ENCODE data around the gene MTUS2.

Gene MTUS2

DNA sequence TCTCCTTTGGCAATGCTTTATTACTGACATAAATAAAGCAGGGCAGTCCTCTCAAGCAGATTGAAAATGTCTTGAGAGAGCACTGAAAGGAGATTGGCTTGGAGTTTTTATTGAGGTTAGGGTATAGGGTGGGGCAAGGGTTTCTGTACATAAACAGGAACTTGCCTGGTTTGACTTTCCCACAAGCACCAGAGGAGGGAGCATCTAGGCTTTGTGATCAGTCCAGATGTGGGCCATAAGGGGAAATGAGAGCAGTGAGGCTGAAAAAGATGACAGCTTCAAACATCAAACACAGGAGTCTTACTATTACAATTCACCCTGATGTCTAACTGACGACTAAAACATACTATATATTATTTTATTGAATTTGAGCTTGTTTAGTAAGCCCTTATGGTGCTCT, 260.9 kb downstream of the MTUS2 start:
- no peak overlapping the region for H3K9ac ChIP-seq (ENCODE audit: insufficient read length, low read depth)
- H3K4me3 ChIP-seq (ENCODE audit: insufficient read length, low read depth) = no peak overlapping the region
- DNase-seq (ENCODE audit: low read depth, low spot score) = no peak
- H3K4me1 ChIP-seq (ENCODE audit: insufficient read depth, insufficient read length) = no peaks in the 10 kb centered on the region
- H3K27me3 ChIP-seq (ENCODE audit: insufficient read depth, insufficient read length) = no peaks in the 10 kb centered on the region
- no peaks in the 10 kb centered on the region for H3K36me3 ChIP-seq (ENCODE audit: insufficient read depth, insufficient read length, low read length)
- TF ChIP-seq YY1 (IDR thresholded peaks at IDR 0.05; ENCODE audit: insufficient read depth, insufficient read length) = no peak
- TF ChIP-seq ZNF274 (IDR thresholded peaks at IDR 0.05; ENCODE audit: low read depth, low read length) = no peak
- no peak for TF ChIP-seq SUZ12 (IDR thresholded peaks at IDR 0.05; ENCODE audit: extremely low read depth, insufficient read depth, insufficient read length)
- no peaks in the 10 kb centered on the region for H3K9me3 ChIP-seq (ENCODE audit: insufficient read depth, low read length)

- H3K4me1 ChIP-seq (ENCODE audit: insufficient read depth, insufficient read length) = no peaks in the 10 kb centered on the region
- no peaks in the 10 kb centered on the region for H3K27me3 ChIP-seq (ENCODE audit: insufficient read depth, insufficient read length)
- H3K36me3 ChIP-seq (ENCODE audit: insufficient read depth, insufficient read length, low read length) = no peaks in the 10 kb centered on the region
- no peak for DNase-seq (ENCODE audit: low read depth, low spot score)
- TF ChIP-seq ZNF274 (IDR thresholded peaks at IDR 0.05; ENCODE audit: low read depth, low read length) = no peak
- no peak for TF ChIP-seq YY1 (IDR thresholded peaks at IDR 0.05; ENCODE audit: insufficient read depth, insufficient read length)
- TF ChIP-seq SUZ12 (IDR thresholded peaks at IDR 0.05; ENCODE audit: extremely low read depth, insufficient read depth, insufficient read length) = no peak
- no peak overlapping the region for H3K9ac ChIP-seq (ENCODE audit: insufficient read length, low read depth)
- no peaks in the 10 kb centered on the region for H3K9me3 ChIP-seq (ENCODE audit: insufficient read depth, low read length)
- no peak overlapping the region for H3K4me3 ChIP-seq (ENCODE audit: insufficient read length, low read depth)
Observed at GRCh38 chr13:29081697-29082440, 261.7 kb downstream of the MTUS2 start.

DNA sequence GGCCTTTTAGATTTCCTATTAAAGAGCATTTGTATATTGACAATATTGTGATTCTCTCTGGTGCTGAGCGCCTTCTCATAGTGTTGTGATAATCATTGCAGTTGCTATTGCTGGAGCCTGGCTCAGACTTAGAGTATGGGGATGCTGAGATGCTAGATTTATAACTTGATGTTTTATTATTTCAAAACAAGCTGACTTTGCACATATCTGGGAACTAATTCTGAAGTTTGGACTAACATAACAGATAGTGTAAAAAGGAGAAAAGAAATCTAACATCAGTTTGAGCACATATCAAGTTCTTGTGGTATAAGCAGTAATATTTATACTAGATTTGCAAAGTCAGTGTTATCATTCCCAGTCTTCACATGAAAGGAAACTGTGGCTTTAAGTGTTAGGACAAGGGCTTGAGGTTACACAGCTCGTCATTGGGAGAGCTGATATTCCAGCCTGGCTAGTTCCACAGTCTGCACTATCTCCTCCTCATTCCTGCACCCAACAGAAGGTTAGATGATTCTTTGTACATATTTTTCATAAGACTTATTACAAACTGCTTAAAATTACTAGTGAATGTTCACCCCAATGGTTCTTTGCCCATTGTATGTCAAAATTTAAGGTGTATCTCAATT, 279.8 kb downstream of the MTUS2 start:
- Histone ChIP-seq H3K9ac (ENCODE audit: insufficient read length, low read depth) (no peak overlapping the region), H3K9me3 (ENCODE audit: insufficient read depth, low read length) (no peaks in the 10 kb centered on the region), H3K4me1 (ENCODE audit: insufficient read depth, insufficient read length) (no peaks in the 10 kb centered on the region), H3K36me3 (ENCODE audit: insufficient read depth, insufficient read length, low read length) (no peaks in the 10 kb centered on the region), H3K4me3 (ENCODE audit: insufficient read length, low read depth) (no peak overlapping the region), H3K27me3 (ENCODE audit: insufficient read depth, insufficient read length) (no peaks in the 10 kb centered on the region)
- no peak for DNase-seq (ENCODE audit: low read depth, low spot score)
- TF ChIP-seq SUZ12 (IDR thresholded peaks at IDR 0.05; ENCODE audit: extremely low read depth, insufficient read depth, insufficient read length) (no peak), ZNF274 (IDR thresholded peaks at IDR 0.05; ENCODE audit: low read depth, low read length) (no peak), YY1 (IDR thresholded peaks at IDR 0.05; ENCODE audit: insufficient read depth, insufficient read length) (no peak)

GRCh38 chr13:29100758-29101157, 280.6 kb downstream of the MTUS2 start:
- no peak for DNase-seq (ENCODE audit: low read depth, low spot score)
- H3K9ac ChIP-seq (ENCODE audit: insufficient read length, low read depth) = no peak overlapping the region
- H3K36me3 ChIP-seq (ENCODE audit: insufficient read depth, insufficient read length, low read length) = no peaks in the 10 kb centered on the region
- no peaks in the 10 kb centered on the region for H3K9me3 ChIP-seq (ENCODE audit: insufficient read depth, low read length)
- no peaks in the 10 kb centered on the region for H3K27me3 ChIP-seq (ENCODE audit: insufficient read depth, insufficient read length)
- H3K4me3 ChIP-seq (ENCODE audit: insufficient read length, low read depth) = no peak overlapping the region
- TF ChIP-seq ZNF274 (IDR thresholded peaks at IDR 0.05; ENCODE audit: low read depth, low read length) = no peak
- TF ChIP-seq SUZ12 (IDR thresholded peaks at IDR 0.05; ENCODE audit: extremely low read depth, insufficient read depth, insufficient read length) = no peak
- no peak for TF ChIP-seq YY1 (IDR thresholded peaks at IDR 0.05; ENCODE audit: insufficient read depth, insufficient read length)
- no peaks in the 10 kb centered on the region for H3K4me1 ChIP-seq (ENCODE audit: insufficient read depth, insufficient read length)

DNA sequence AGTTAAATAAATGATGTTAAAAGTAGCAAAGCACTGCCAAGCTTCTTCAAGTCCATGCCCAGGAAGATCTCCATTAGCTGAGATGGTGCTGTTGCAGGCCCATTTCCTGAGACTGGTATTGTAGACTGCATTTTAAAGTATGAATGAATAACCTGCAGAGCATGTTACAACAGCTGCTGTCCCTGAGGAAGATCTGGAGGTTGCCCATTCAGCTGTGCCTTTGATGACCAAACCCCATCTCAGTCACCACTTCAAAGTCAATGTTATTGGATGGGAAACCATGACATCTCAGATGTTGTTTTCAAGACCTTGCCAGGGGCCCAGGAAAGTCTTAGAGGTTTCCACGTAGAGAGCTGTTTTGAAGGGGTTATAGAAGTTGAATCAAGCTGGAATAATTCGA, 281.3 kb downstream of the MTUS2 start:
- no peaks in the 10 kb centered on the region for H3K27me3 ChIP-seq (ENCODE audit: insufficient read depth, insufficient read length)
- no peak overlapping the region for H3K4me3 ChIP-seq (ENCODE audit: insufficient read length, low read depth)
- DNase-seq (ENCODE audit: low read depth, low spot score) = no peak
- no peak overlapping the region for H3K9ac ChIP-seq (ENCODE audit: insufficient read length, low read depth)
- H3K9me3 ChIP-seq (ENCODE audit: insufficient read depth, low read length) = no peaks in the 10 kb centered on the region
- no peaks in the 10 kb centered on the region for H3K36me3 ChIP-seq (ENCODE audit: insufficient read depth, insufficient read length, low read length)
- H3K4me1 ChIP-seq (ENCODE audit: insufficient read depth, insufficient read length) = no peaks in the 10 kb centered on the region
- TF ChIP-seq SUZ12 (IDR thresholded peaks at IDR 0.05; ENCODE audit: extremely low read depth, insufficient read depth, insufficient read length) (no peak), YY1 (IDR thresholded peaks at IDR 0.05; ENCODE audit: insufficient read depth, insufficient read length) (no peak), ZNF274 (IDR thresholded peaks at IDR 0.05; ENCODE audit: low read depth, low read length) (no peak)

- no peak for DNase-seq (ENCODE audit: low read depth, low spot score)
- no peak overlapping the region for H3K9ac ChIP-seq (ENCODE audit: insufficient read length, low read depth)
- no peaks in the 10 kb centered on the region for H3K36me3 ChIP-seq (ENCODE audit: insufficient read depth, insufficient read length, low read length)
- H3K4me1 ChIP-seq (ENCODE audit: insufficient read depth, insufficient read length) = no peaks in the 10 kb centered on the region
- H3K4me3 ChIP-seq (ENCODE audit: insufficient read length, low read depth) = no peak overlapping the region
- H3K9me3 ChIP-seq (ENCODE audit: insufficient read depth, low read length) = no peaks in the 10 kb centered on the region
- H3K27me3 ChIP-seq (ENCODE audit: insufficient read depth, insufficient read length) = no peaks in the 10 kb centered on the region
- TF ChIP-seq YY1 (IDR thresholded peaks at IDR 0.05; ENCODE audit: insufficient read depth, insufficient read length) (no peak), SUZ12 (IDR thresholded peaks at IDR 0.05; ENCODE audit: extremely low read depth, insufficient read depth, insufficient read length) (no peak), ZNF274 (IDR thresholded peaks at IDR 0.05; ENCODE audit: low read depth, low read length) (no peak)
Observed at GRCh38 chr13:29101905-29102304, 281.8 kb downstream of the MTUS2 start.

- H3K4me3 ChIP-seq (ENCODE audit: insufficient read length, low read depth) = no peak overlapping the region
- H3K27me3 ChIP-seq (ENCODE audit: insufficient read depth, insufficient read length) = no peaks in the 10 kb centered on the region
- DNase-seq (ENCODE audit: low read depth, low spot score) = no peak
- no peaks in the 10 kb centered on the region for H3K9me3 ChIP-seq (ENCODE audit: insufficient read depth, low read length)
- no peaks in the 10 kb centered on the region for H3K4me1 ChIP-seq (ENCODE audit: insufficient read depth, insufficient read length)
- no peaks in the 10 kb centered on the region for H3K36me3 ChIP-seq (ENCODE audit: insufficient read depth, insufficient read length, low read length)
- no peak for TF ChIP-seq SUZ12 (IDR thresholded peaks at IDR 0.05; ENCODE audit: extremely low read depth, insufficient read depth, insufficient read length)
- TF ChIP-seq ZNF274 (IDR thresholded peaks at IDR 0.05; ENCODE audit: low read depth, low read length) = no peak
- TF ChIP-seq YY1 (IDR thresholded peaks at IDR 0.05; ENCODE audit: insufficient read depth, insufficient read length) = no peak
- no peak overlapping the region for H3K9ac ChIP-seq (ENCODE audit: insufficient read length, low read depth)
Observed at GRCh38 chr13:29103065-29103800, 283.1 kb downstream of the MTUS2 start.
